ENCODE data around the gene KIRREL3.

The KIRREL3 gene

DNA sequence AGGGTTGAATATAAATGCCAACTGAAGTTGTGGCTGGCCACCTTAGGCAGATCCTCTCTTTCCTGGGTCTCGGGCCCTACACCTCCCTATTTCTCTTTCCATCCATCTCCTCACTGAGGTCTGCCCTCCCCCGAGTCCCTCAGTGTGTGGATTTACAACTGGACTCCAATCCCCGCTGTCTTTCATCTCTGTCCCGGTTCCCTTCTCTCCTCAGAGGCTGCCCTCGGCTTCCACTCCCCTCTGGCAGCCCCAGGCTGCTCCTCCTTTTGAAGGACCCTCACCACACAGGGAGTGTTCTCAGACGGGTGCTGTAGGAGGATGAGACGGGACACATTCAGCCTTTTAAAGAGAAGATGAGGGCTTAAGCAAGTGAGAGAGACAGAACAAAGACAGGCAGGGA is 478.0 kb downstream of the KIRREL3 start:
- DNase-seq: no peak

DNA sequence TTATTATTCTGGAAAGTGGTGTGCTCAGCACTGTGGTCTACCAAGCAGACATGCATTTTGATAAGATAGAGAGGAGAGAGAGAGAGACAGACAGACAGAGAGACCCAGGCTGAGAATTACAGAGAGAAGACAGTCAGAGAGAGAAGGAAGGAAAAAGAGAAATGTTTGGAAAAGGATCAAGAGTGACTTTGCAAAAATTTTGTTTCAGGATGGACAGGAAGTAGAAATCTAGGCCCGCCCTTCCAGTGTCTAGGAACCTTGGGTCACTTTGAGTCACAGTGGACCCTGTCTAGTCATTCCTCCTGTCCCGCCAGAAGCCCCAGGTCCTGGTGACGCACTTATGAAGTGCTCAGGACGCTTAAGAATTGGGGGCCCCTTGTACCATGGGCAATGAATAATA is 478.4 kb downstream of the KIRREL3 start:
- DNase-seq: no peak

DNA sequence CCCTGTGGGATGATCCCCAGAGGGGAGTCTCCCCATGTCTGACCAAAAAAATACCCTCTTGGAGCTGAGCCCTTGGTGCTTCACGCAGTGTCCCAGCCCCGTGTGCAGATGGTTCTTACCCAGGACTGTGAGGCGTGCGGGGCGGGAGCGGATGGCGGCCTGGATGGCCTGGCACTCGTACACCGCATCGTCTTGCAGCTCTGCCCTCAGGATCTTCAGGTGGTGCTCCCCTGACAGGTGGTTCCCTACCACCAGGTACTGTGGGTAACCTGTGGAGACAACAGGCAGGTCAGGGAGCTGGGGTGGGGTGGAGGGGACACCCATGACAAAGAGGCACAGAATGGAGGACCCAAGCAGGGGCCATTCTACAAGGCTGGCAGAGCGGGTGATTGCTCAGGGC is 479.4 kb downstream of the KIRREL3 start:
- no peak for DNase-seq

DNA sequence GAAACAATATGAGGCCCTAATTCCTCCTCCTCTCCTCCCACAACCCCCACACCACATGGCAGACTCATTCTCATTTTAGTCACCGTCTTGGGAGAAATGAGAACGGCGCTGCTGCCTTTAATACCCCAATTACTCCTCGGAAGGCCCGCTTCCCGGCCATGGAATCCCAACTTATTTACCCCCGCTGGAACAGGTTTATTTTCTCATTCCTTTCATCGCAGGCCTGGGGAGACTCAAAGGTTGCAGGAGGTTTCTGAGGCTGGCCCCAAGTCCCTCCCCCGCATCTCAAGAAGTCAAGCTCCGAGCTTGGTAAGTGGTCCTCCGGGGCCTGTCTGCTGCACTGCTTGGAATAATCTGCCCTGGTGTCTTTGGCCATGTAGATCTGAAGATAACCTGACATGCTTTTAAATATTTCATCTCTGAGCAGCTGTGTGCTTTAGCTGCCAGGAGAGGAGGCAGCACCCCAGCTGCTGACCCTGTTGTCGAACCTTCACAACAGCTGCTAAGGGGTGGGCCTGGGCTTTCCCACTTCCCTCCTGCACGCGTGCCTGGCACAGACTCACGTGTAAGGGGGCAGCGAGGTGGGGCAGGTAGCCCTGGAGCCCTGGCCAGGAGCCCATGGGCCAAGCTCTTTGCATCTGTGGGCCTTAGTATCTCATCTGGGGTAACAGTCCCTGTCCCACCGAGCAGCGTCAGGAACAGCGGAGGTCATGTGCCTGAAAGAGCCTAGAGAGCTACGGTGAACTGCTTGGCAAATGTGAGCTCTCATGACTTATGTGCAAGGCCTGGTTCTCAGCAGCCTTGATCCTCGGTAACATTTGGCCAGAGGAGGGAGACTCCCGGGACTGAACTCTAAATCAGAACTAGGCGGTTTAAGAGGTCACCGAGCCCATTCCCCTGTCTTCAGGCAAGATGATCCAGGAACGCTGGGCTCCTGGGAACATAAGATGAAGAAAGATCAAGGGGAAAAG is 480.5 kb downstream of the KIRREL3 start:
- peak; percentile 23 for DNase-seq

DNA sequence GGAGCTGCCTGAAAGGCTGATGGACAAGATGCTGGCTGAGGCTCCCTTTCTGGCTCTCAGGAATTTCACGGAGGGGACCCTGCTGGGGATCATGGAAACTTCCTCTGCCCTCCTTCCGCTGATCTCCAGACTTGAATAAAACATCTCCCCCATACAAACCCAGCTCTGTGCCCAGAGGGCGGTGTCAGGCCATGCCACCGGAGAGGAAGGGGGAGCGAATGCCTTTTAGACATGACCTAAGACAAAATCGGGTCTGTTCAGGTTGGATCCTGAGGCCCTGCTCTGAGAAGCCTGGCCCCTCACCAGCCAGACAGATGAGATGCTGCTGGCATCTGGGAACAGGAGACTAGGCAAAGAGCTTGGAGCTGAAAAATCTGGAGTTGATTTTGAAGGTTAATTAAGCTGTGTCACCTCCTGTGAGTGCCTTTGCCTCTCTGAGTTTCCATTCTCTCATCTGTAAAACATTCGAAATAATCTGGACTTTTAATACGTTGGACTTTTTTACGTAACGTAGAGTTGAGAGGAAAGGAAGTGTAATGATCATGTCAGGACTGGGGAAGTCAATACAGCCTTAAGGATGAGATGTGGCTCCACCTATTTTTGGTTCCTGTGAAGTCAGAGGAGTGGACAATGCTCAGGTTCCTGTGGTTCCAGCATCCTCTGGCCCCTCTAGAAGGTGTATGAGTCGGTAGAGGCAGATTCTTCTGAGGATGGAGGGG is 481.4 kb downstream of the KIRREL3 start:
- DNase-seq: no peak

DNA sequence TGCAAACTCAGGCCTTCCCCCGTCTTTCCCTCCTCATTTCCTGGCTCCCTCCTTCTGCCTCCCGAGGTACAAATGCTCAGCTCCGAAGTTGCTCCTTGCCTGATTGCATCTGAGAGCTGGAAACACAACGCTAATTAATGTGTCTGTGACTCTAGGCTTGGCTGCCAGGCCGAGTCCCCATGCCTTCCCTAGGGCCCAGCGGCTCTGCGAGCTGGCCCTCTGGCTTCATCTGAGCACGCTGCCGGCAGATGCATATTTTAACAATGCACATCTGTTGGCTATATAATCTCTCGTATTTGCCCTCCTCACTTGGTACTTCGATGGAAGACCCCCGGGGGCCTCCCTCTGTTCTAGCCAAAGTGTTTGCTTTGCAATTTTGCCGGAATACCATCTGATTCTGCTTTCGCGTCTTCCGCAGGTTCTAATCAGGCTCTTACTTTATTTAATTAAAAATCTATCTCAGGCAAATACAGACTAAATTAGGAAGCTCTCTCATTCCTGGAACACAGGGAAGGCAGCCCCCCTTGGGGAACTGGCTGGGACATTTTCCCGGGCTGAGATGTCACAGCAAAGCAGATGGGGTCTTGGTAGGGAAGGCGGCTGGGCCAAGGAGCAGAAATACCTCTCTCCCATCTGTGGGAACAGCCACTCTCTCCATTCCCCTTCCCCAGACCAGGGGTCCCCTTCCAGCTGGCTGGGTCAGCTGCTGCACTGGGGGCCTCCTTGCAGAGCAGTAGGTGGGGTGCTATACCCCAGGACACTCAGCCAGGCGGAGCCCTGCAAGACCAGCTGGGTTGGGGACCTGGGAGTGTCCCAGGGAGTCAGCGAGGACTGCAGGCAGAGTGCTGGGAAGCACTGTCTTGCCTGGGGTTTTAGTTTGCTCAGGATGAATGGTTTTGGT is 482.2 kb downstream of the KIRREL3 start:
- peak; percentile 24 for DNase-seq

DNA sequence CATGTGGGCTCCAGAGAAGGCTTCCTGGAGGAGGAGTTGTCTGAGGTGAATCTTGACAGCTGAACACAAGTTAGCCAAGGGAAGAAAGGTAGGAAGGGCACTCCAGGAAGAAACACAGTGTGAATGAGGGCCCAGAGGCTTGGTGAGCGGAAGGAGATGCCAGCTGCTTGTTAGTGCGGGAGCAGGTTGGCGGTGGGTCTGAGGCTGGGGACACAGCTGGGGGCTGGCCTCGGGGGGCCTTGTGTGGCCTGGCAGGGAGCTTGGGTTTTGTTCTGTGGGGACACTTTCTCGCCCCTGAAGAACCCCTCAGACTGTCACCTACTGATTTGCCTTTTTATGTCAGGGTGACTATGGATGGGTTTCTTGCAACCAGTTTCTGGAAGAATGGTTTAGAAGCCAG is 485.1 kb downstream of the KIRREL3 start:
- DNase-seq: no peak

DNA sequence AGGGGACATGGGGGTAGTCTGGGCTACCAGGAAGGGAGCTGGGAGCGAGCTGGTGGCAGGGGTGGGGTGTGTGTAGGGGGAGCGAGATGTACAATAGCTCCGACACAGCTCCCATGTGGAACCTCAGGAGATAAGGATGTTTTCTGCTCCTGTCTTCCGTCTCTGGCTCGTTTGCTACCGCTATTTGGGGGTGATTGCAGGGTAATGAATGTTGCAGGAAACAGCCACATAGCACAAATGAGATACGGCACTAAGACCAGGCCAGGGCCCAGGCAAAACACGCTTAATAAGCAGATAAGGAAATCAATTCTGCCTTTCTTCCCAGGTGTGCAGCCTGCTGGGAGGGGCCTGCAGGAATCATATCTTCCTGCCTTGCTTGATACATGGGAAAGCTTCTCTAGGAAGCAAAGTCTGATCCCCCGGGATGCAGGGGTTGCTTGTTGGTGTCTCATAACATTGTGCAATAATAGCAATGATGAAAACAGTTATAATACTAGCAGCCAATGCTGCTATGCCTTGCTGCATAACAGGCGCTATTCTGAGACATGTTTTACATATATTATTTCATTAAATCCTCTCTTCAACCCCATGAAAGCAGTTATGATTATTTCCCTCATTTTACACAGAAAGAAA is 486.4 kb downstream of the KIRREL3 start:
- no peak for DNase-seq

DNA sequence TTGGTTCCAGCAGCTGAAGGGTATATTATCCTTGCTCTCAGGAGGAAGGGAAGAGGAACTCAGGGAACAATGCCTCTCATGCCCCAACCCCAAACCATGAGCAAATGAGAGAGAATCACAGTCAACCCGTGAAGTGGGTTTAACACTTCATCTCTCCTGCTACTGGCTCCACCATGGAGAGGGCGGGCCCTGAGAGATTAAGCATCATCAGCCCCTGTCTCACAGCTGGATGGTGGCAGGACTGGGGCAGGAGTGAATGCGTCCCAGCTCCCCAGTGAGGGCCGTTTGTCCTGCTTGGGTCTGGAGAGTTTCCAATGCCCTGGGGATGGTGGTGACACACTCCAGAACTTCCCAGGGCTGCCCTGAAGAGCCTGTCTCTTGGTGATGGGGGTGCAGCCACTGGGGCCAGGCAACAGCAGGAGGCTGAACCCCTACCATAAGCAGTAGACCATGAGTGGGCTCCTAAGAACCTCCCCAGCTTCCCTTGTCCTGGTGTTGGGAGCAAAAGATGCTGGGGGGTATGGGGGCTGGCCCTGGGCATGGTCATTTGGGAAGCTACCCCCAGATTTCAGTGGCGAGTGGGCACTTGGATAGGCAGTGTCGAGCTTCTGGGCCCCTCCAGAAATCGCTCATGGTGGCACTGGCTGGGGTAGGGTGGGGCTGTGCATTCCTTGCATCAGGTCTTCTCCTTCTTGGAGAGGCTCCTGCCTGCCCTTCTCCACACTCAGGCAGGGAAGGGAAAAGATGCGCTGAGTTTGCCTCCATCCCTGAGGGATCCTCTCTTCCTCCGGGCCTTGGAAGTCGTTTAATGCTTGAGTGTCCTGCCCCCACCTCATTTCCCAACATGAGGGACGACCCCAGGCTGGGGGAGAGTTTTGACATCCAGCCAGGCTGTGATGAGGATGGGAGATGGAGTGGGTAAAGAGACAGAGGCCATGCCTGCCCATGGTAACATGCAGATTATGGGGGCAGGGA is 487.5 kb downstream of the KIRREL3 start:
- no peak for DNase-seq

DNA sequence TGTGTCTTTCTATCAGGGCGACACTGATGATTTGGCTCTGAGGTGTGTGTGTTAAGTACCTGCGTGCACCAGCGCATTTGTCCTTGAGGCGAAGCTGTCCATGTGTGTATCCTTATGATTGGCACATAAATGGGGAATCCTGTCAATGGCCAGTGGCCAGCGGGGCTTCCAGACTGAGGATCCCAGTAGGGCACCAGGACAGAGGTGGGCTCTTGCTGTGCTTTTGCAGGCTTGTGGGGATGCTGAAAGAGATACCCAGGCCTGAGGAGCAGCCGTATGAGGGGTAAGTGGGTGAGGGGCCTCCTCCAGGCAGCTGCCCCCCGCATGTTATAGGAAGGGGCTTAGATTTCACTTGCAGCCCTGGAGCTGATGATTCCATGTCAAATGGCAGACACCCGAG is 488.3 kb downstream of the KIRREL3 start:
- DNase-seq: no peak

DNA sequence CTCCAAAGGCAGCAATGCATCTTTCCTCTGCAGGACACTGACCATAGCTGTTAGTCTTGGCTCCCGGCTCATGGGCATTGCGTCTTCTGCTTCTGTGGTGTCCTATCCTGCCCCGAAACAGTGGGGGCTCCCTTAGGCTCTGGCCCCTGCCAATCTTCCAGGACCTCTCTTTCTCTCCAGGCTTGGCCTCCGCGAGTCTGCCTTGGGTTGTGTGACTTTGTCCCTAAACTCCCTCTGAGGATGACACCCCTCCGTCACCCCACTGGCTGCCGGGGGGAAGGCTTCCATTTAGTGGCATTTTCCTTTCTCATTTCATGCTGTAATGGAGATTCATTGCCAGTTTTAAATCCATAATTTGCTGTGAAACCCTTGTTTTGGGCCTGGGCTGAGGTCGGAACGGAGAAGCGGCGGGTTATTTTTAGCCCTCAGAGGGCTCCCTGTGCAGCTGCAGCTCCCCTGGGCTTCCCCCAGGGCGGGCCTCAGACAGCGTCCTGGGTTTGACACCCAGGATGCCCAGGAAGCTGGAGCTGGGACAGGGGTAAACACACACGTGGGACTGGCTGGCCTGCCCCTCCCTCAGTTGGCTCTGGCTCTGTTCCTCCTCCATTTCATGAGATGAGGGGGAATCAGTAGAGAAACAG is 489.0 kb downstream of the KIRREL3 start:
- DNase-seq: no peak

DNA sequence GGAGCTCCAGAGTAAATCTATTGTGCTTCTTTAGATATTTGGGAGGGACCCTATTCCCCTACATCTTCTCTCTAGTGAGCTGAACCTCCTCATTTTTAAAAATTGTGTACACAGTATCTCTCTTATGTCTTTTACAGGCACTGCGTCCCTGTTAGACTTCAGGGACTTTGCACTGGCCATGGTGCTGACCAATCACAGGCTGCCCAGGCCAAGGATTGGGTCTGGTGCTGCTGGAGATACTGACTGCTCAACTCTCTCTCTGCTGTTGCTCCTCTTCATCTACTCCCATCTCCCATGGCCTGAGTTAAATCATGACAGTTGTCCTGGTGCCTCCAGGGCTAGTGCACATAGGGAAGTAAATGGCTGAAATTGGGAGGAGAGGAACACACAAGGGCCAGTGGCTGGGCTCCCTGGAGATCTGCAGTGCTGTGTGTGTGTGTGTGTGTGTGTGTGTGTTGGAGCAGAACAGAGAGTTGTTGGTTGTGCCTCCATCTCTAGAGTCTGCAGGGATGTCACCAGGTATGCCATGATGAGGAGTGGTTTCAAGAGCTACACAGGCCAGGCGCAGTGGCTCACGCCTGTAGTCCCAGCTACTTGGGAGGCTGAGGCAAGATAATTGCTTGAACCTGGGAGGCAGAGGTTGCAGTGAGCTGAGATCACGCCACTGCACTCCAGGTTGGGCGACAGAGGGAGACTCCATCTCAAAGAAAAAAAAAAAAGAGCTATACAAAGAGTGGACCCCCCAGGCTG is 489.8 kb downstream of the KIRREL3 start:
- DNase-seq: no peak

DNA sequence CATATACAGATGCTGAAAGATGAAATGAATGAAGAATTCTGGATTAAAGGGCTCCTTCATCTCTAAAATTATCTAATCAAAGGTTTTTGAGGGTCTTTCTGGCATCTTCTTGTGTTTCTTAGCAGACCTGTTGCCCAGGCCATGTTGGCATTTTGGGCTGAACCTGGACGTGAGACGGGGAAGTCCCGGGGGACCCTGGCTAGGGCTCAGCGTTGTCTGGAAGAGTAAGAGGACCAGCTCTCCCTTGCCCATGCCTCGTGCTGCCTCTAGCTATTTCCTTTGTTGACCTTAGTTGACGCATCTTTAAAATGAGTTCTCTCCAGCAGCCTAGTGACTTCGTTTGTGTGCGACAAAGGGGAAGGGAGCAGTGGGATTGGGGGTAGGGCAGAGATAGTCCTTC is 492.9 kb downstream of the KIRREL3 start:
- no peak for DNase-seq

DNA sequence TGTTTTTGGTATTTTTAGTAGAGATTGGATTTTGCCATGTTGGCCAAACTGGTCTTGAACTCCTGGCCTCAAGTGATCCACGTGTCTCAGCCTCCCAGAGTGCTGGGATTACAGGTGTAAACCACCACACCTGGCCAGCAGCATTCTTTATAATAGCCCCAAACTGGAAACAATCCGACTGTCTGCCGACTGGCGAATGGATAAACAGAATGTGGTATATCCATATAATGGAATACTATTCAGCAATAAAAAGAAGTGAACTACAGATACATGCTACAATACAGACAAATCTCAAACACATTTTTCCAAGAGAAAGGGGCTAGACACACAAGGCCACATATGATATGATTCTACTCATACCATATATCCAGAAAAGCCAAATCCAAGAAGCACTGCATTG is 493.8 kb downstream of the KIRREL3 start:
- no peak for DNase-seq

DNA sequence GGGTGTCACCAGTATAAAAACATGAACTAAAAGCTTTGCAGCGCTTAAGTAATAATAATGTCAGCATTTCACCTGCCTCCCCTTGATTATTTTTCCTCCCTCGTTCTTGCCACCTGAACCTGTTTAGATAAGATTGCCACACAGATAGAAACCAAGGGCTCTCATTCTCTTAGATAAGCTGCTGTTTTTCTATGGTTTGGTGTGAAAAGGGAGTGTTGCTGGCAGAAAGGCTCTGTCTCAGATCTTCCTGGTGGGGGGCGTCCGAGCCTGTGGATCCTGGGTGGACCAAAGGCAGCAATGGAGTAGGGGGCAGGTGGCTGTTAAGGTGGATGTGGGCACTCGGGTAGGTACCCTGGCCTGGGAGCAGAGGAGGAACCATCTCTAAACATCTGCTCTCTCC is 497.6 kb downstream of the KIRREL3 start:
- no peak for DNase-seq

DNA sequence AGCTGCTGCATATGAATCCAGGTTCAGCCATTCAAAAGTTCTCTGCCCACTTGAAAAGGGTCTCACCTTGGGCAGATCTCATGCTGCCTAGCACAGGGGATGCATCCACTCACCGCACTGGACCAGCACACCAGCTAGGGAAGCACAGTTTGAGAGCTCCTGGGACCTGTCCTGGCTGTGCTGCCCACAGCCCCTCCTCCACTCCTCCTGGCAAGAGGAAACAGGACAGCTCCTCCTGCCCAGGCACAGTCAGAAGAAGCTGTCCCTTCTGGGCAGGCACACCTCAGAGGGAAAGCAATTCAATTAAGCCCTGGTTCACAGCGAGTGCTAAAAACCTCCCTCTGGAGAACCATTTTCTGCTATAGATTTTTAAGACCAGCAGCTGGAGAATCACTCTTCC is 498.4 kb downstream of the KIRREL3 start:
- no peak for DNase-seq

DNA sequence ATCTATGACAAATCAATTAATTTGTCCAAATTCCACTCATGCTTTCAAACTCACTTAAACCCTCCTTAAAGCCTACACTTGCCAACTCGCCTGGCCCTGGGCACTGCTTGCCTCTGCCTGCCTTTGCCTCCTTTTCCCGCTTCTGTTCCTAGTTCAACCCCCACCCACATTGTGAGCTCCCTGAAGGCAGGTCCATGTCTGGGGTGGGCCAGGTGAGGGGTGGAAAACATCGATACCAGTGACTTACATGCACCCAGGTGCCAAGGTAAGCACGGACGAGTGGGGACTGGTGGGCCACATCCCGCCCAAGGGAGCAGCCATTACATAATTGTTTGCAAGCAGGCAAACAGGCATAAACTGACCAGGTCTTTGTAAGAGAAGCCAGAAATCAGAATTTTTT is 498.9 kb downstream of the KIRREL3 start:
- DNase-seq: no peak

DNA sequence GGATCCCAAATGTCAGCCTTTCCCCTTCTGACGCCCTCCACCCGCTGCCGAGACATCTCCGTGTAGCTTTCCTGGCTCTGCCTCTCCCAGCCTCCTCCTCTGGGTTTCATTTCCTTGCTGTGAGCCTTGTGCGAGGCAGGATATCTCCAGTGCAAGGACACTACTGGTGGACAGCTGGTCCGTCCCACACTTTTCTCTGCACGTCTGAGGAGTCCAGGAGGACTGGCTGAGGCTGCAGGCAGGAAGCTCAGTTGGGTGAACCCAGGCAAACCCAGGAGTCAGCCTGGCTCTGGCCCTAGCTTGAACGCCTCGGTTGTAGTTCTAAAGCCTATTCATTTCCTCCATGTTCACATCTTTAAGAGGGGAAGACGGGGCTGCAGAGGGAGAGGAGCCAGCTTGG is 499.6 kb downstream of the KIRREL3 start:
- no peak for DNase-seq

DNA sequence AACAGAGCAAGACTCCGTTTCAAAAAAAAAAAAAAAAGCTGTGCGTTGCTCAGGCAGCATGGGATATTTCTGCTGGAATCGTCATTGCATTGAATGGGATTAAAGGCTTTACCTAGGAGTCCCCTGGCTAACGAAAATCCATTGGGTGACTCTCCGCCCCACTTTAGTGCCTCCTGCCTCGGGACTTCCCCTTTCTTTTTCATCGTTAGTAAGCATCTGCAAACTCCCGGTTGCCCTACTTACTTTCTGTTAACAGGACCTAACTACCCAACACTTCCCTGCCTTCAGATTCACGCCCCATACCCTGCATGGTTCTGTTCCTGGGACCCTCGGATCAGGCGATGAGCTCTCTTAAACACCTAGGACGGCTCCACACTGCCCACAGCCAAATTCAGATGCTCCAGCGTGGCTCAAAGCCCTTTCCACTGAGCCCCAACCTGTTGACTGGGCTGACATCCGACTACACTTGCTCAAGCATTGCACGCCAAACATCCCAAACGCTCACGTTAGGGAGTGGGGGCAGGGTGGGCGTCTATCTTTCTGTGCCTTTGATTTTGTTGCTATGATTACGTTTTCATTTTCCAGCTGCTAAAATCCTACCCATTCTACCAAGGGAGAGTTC is 501.3 kb downstream of the KIRREL3 start:
- DNase-seq: no peak

DNA sequence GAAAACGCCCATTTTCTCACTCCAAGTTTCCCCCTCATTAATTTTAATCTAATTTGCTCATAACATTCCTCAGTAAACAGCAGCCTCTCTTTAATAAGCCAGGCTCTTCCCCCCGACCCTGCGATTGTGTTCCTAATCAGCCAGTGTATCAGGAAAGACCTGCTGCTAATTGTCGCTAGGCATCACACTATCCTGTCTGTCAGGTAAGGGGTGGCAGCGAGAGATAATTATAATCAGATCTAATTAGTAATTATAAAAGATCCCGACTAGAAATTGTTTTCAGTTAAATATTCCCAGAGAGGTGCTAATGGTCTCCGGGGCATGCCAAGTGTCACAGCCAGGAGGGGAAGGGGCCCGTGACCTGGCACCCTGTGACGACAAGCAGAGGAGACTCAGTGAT is 502.3 kb downstream of the KIRREL3 start:
- no peak for DNase-seq

Data from NCI-H1694 (cell line).